IPS DF 4.7 (cell line): ENCODE data around the gene CD244.

Experiments
- DNase-seq: peaks from one replicate; pipeline ENCODE4 v3.0.0-alpha.2; 2013; ENCODE audit warnings: low spot score; ENCODE audit errors: extremely low read depth

CD244 gene

DNA sequence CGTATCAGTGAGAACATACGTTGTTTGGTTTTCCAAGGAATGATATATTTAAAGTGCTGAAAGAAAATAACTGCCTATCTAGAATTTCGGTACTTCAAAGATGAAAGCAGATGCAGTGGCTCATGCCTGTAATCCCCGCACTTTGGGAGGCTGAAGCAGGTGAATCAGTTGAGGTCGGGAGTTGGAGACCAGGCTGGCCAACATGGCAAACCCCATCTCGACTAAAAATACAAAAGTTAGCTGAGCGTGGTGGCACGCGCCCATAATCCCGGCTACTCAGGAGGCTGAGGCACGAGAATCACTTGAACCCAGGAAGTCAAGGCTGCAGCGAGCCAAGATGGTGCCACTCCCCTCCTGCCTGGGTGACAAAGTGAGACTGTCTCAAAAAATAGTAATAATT, 16.4 kb downstream of the CD244 start:
- DNase-seq: no peak

DNA sequence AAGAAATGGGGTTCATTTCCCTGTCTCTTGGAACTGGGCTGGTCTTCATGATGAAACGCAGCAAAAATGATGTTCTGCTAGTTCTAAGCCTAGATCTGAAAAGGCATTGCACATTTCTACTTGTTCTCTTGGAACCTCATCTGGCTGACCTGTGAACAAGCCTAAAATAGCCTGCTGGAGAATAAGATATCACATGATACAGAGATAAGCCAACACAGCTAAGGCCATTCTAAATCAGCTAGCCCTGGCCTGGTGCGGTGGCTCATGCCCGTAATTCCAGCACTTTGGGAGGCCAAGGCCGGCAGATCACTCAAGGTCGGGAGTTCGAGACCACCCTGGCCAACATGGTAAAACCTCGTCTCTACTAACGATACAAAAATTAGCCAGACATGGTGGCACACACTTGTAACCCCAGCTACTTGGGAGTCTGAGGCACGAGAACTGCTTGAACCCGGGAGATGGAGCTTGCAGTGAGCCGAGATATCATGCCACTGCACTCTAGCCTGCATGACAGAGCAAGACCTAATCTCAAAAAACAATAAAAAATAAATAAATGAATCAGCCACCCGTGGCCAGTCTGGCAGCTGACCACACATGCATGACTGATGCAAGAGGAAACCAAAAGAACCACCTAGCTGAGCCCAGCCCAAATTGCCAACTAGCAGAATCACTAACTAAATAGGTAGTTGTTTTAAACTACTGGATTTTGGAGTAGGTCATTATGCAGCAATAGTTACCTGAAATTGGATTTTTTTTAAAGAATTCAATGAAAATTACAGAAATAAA, 18.0 kb downstream of the CD244 start:
- DNase-seq: no peak

DNA sequence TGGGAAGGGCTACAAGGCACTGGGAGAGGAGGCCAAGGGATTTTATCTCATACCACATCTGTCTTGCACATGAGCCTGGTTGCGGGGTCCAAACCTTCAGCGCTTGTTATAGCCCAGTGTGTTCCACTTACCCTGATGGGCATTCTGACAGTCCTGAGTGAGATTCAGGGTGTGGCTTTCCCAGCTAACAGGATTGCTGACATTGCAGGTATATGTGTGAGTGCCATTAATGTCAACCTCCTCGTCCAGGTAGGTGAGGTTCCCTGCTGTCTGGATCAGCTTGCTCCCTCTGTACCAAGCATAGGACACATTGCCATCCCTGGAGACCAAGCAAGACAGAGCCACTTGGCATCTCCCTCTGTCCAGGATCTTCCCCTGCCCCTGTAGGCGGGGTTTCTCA, 21.6 kb downstream of the CD244 start:
- DNase-seq: no peak

DNA sequence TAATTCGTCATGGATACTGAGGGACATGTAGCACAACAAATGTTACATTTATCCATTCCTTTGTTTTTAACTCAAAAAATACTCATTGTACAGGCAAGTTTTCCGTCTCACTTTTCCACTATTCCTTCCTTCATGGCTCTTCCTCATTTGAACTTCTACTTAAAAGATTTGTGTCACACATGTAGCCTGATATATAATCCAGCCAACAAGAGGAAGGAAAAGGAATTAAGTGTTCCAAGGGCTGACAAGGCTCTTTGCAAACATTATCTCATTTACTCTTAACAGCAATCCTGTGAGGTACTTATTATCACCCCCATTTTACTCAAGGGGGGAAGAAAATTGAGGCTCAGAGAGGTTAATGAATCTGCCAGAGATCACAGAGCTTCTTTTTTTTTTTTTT, 22.9 kb downstream of the CD244 start:
- DNase-seq: no peak

DNA sequence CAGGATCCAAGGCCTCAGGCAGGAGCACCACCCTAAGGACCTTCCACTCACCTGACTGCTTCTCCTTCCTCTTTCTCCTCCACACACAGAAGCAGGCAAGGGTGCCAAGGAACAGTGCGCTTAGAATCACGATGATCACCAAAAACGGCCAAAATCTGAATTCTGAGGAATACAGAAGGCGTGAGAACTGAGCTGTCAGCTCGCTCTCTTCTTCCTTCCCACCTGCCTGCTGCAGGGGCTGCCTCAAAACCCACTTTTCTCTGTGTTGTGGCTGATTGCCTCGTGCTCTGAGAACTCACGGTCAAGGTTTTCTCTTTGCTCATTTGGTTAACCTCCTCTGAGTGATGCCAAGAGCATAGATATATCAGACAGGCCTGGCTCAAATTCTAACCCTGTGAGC, 23.8 kb downstream of the CD244 start:
- DNase-seq: no peak

DNA sequence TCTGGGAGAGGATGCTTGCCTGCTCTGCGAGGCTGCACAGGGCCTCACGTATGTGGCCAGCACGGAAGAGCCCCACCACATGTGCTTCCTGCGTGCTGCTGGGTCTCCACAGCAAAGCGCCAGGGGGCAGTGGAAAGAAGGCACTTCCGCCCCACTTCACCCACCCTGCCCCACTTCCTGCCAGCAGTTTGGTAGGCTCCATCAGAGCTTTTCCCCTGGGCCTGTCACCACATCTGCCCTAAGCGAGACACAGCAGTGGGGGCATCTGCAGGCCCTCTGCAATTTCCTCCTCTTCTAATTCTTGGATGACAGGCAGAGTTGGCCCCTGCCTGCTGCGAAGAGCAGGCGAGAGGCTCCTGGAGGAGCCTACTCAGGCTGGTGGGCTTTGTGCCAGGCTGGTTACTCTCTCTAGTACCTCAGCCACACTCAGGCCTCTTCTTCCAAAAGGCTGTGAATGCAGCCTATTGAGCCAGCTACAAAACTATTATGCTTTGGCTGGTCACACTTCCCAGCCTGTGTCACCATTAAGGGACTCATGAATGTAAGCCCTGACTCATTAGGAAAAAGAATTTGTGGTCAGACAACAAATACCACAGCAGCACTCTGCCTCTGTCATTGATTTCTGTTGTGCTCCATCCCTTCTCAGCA, 25.0 kb downstream of the CD244 start:
- DNase-seq: no peak

DNA sequence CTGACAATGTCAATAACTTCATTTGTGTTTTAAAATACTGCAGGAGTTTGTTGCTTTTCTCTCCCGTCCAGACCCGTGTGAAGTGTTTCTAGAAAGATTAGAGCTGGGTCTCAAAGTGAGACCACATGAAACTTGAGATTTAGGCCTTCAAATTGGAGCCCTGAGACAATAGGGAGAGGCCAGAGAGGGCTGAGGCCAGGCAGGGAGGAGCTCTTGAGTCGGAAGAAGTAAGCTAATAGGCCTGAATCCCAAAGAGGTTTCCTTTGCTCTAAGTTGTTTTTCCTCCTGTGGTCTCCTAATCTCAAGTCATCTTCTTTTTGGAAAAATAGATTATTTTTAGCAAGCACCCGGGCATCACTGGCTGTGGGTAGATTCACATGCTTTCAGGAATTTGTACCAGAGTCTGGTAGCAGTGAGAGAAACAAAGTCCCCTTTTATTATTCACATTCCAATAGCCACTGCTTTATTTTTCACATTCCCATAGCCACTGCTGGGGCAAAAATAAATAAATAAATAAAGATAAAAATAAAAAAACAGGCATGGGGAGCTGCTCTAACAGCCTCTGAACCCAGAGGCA, 25.6 kb downstream of the CD244 start:
- no peak for DNase-seq

DNA sequence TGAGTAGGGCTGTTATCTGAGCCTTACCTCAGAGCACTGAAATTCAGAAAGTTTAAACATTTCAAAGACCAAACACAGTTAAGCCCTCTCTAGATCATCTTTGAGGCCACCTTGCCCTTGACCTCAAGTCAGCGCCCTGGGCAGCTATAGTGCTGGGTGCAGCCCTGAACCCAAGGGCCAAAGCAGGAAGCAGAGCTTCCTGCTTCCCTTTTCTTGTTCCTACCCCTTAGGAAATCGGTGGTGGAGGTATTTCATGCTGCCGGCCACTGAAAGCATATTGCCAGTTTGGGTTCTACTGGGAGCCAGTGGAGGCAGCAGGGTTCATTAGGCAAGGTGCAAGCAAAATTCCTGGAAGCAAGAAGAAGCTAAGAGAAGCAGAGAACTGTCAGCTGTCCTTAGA, 26.1 kb downstream of the CD244 start:
- no peak for DNase-seq

DNA sequence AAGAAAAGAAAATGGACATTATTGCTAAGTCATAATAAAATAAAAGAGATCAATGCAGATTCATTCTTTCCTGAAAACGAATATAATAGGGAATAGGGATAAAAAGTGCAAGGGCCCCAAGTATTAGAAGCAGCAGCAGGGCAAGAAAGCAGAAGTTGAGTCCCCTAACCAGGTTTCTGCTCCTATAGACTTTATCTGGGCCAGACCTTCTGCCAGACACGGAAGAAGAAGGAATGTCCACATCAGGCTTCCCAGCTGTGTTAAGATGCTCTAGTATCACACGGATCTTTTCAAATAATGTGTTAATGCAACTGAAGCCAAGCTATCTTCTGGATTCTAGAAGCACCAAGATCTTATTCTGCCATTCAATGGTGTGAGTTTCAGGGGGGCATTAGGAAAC, 26.9 kb downstream of the CD244 start:
- DNase-seq: no peak

DNA sequence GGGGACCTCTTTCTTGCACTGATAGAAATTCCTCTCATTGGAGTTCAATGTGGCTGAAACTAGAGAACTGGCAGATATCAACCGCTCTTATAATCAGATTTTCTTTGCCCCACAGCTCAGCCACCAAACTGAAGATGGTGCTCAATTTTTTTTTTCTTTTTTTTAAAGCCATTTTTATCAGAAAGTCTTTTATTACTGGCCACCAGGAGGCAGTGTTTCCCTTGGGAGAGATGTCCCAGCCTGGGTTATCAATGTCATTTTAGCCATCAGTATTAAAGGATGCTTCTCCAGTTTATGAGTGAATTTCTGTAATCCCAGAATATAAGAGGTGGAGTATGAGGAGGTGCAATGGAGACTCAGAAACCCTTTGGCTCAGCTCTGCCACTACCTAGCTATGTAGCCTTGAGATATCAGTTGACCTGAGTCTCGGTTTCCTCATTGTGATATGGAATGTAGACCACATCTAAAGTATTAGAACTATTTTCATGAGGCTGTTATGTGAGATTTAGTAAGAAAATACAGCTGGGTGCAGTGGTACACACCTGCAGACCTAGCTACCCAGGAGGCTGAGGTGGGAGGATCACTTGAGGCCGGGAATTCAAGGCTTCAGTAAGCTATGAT, 27.6 kb downstream of the CD244 start:
- DNase-seq: no peak

DNA sequence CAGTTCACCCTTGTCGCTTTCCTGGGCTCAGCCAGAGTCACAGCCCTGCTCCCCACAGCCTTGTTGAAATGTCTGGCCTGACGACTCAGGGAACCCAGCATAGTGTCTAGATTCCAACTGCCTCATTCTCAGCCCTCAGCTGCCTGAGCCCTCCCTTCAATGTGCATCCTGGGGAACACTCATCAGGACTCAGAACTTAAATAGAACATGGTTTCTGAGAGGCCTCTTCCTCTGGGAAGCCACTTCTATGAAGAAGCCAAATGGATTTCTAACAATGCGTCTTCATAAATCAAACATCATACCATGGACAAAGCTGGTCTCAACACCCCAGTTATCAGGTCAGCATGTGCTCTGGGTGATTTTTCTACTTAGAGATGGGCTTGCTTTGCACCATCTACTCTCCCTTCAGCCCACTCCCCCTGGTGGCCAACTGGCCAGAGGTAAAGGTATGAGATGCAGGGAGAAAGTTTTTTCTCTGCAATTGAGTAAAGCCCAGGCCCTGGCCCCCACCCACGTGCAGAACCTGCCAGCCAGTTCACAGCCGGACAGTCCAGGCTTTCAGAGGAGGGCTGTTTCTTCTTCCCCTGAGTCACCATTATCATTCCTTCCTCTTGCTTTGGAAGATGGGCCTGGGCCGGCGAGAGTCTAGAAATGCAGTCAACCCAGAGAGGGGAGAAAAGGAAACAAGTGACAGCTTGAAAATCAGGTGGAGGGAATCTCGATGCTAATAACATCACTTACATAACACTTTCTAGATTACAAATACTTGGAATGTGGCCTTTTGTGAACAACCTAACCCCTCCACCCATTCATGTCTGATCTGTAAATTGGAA, 32.1 kb downstream of the CD244 start:
- no peak for DNase-seq

DNA sequence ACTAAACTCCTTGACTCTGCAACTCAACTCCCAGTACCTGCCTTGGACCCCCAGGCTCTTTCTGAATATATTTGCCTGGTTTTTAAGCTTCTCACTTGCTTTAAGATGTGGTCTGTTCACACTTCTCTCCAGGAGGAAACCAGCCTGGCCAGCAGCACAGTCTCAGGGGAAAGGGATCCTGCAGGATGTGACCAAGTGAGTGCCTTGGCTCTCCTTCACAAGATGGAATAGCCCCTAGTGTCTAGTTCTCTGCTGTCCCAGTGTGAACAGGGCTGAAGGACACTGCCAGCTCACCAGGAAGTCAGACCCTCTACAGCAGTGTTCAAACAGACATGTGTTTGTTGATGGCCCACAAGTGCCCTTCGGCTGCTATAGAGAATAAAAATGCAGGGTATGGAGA, 32.9 kb downstream of the CD244 start:
- no peak for DNase-seq

DNA sequence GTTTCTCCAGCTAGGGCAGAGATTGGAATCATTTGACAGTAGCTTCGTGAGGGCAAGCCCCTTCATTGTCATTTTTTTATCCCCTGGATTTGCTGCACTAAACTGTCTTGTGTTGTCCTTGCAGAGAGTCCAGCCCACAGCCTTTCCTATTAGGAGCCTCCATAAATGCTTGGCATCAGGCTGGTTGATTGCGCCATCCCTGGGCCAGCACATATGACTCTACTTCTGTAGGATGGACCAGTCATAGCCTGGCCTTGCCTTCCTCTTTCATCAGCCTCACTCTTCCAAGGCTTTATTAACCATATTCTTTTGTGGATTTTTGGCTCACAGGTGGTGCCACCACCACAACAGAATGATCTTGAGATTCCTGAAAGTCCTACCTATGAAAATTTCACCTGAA, 35.3 kb downstream of the CD244 start:
- no peak for DNase-seq

DNA sequence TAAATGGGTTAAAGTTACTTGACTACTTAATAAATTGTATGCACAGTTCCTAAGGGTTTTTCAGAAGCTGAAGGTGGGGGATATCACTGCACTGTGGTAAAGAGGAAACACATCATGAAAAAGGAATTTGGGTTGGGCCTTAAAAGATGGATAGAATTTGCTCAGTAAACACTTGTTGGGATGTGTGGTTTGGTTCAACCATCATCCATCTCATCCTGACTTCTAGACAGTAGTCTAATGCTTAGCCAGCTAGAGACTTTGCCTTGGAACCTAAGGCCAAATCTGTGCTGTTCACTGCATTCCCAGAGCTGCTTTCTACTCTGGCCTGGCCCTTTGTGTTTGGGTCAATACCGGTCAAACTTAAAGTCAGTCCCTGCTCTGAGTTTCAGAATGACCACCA, 36.1 kb downstream of the CD244 start:
- DNase-seq: no peak

DNA sequence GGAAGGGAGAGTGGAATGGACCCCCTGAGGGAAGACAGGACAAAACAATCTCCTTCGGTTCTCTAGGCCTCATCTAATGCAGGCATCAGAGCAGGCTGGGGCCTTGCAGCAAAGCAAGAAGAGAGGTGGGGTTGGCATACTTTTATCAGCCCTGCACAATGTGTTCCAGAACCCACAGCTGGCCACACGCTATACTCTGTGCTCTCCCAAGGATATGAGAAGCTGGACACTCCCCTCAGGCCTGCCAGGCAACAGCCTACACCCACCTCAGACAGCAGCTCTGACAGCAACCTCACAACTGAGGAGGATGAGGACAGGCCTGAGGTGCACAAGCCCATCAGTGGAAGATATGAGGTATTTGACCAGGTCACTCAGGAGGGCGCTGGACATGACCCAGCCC, 39.4 kb downstream of the CD244 start:
- no peak for DNase-seq

DNA sequence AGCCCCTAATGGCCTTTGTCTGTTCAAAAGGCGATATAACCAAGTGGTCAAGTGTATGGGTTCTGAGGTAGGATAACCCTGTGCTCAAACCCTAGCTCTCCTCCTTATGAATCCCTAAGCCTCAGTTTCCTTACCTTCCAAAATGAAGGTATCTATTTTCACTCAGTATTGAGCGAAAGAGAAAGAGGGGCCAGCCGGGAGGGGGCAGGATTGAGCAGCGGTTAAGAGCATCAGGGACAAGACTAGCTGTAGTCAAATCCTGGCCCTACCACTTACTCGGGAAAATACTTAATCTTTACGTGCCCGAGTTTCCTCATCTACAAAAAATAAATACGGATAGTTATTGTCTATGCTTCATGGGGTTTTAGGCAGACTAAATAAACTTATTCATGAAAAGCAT, 41.1 kb downstream of the CD244 start:
- DNase-seq: no peak

DNA sequence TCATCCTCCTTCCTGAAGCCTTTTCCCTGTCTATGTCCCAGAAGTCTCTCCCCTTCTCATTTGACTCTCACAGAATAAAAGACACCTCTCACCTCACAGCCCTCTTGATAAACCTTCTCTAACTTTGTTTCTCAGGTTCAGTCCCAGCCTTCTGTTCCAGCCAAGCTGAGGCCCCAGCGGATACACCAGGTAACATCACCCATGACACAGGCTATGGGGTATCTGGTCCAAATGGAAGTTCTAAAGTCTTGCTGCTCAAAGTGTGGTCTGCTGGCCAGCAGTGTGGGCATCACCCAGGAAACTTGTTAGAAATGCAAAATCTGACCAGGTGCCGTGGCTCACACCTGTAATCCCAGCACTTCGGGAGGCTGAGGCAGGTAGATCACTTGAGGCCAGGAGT, 43.5 kb downstream of the CD244 start:
- DNase-seq: no peak

DNA sequence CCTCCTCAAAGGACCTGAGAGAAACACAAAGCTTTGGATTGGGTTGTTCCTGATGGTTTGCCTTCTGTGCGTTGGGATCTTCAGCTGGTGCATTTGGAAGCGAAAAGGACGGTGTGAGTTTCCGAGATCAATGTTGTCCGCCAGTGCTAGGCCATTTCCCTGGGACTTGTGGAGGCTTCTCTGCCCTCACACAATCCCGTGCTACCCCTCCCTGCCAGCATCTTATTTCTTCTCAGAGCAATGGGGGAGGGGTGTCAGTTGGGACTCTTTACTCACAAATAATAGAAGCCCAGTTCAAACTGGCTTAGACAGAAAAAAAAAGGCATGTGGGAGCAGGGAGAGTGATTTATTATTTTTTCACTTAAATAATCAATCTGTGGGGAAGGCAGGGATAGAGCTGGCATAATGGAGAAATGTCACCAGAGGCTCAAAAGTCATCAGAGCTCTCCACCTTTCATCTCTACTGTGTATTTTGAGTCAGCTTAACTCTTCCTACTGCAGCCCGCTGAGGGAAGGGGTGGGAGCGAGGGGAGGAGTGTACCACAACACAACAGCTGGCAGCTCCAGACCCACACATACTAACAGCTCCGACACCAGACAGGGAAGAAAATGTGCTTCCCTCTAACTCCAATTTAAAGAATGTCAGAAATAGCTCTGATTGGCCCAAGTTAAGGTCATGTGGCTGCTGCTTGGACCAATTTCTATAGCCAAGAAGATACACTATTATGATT, 44.3 kb downstream of the CD244 start:
- DNase-seq: no peak

DNA sequence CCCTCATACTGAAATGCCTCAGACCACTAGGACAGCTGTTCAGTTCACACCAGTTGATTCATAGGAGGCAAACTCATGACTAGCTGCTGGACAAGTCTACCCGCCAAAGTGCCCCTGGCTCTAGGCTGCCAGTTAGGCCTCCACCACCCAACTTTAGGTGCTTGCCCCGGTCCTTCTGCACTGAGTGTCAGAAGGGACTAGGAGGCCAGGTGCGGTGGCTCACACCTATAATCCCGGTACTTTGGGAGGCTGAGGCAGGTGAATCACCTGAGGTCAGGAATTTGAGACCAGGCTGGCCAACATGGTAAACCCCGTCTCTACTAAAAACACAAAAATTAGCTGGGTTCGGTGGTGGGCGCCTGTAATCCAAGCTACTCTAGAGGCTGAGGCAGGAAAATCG, 47.8 kb downstream of the CD244 start:
- no peak for DNase-seq

DNA sequence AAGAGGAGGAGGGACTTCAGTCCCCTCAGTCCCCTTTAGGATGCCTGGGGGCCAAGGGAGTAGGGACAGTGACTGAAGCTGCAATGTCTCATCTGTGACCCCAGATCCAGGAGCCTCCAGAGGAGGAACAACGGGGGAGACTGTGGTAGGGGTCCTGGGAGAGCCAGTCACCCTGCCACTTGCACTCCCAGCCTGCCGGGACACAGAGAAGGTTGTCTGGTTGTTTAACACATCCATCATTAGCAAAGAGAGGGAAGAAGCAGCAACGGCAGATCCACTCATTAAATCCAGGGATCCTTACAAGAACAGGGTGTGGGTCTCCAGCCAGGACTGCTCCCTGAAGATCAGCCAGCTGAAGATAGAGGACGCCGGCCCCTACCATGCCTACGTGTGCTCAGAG, 48.4 kb downstream of the CD244 start:
- no peak for DNase-seq

DNA sequence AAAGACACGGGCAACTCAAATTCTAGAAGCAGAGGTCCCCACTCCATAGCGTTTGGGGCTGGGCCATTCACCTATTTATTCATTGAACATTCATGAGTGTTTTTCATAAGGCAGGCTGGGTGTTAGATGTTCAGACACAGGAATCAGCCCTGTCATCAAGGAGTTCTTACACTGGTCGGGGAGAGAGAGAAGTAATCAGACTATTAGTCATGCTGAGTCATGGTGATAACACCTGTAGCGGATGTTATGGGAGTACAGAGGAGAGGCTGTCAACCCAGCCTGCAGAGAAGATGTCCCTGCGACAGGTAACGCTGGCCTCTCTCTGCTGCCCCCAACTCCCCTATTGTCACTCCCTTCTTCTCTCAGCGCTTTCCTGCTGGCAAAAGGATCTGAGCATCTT, 49.5 kb downstream of the CD244 start:
- DNase-seq: no peak
